H1 (cell line): Measurements from ENCODE around the gene DCHS1. TPM values are rescaled to one million over a fixed set of nuclear protein-coding genes. Genes with fewer than 3 reads are reported as not detected.
A peak's percentile ranks its signal among the peaks of the same experiment; 100 is the strongest.

Source experiments
- CTCF ChIA-PET: fragments of 300-600 bp; sonication (Branson Sonifier 250); formaldehyde crosslinking; loops from one replicate; lab custom pipeline; 2021; ENCODE audit not compliant: partially characterized antibody; lab: Charles Lee
- POLR2A ChIA-PET: fragments of 300-600 bp; sonication (Branson Sonifier 250); formaldehyde crosslinking; loops from one replicate; lab custom pipeline; 2021; ENCODE audit warnings: inconsistent platforms; ENCODE audit not compliant: partially characterized antibody; lab: Charles Lee
- DNase-seq, 2 experiments: peaks; one replicate each; pipeline versions ENCODE4 v3.0.0 to v3.0.0-alpha.2; 2010 to 2022; ENCODE audit warnings: low spot score in 2 of 2, low read depth in 1 of 2, mixed read lengths in 1 of 2
- FAIRE-seq: peaks from 2 replicates; lab custom pipeline; 2011; peaks lifted over from hg19 to GRCh38; lab: Jason Lieb, UNC
- H2AFZ ChIP-seq: 2 replicates; pipeline ENCODE4 v1.8.1; 2012; ENCODE audit warnings: low read length, inconsistent platforms
- H2AK5ac ChIP-seq: 2 replicates; pipeline ENCODE4 v1.6.1; 2013; ENCODE audit warnings: low read depth, low read length
- H2BK120ac ChIP-seq: replicated peaks from 2 replicates; pipeline ENCODE3; 2013; ENCODE audit warnings: low read depth, low read length, inconsistent platforms
- H2BK12ac ChIP-seq: 2 replicates; pipeline ENCODE4 v1.6.1; 2013; ENCODE audit warnings: low read depth, low read length
- H2BK15ac ChIP-seq: 2 replicates; pipeline ENCODE4 v1.6.1; 2013; ENCODE audit warnings: low read length
- H2BK20ac ChIP-seq: 2 replicates; pipeline ENCODE4 v1.6.1; 2013; ENCODE audit warnings: low read length
- H2BK5ac ChIP-seq: 2 replicates; pipeline ENCODE4 v1.6.1; 2013; ENCODE audit warnings: low read depth, low read length
- H3K14ac ChIP-seq: 2 replicates; pipeline ENCODE4 v1.6.1; 2013; ENCODE audit warnings: inconsistent platforms; ENCODE audit not compliant: insufficient read length
- H3K18ac ChIP-seq: 2 replicates; pipeline ENCODE4 v1.6.1; 2013; ENCODE audit warnings: low read length; ENCODE audit errors: extremely low read depth
- H3K23ac ChIP-seq: 2 replicates; pipeline ENCODE4 v1.6.1; 2013; ENCODE audit warnings: inconsistent platforms; ENCODE audit not compliant: insufficient read length
- H3K23me2 ChIP-seq: 2 replicates; pipeline ENCODE4 v1.6.1; 2013; ENCODE audit warnings: low read depth, low read length
- H3K27ac ChIP-seq: 2 replicates; pipeline ENCODE4 v1.6.1; 2011; ENCODE audit warnings: low read depth, low read length, inconsistent platforms
- H3K27me3 ChIP-seq, 4 experiments: replicated peaks in 1 of 4; 1 replicate in 1 of 4; 2 replicates in 3 of 4; pipeline versions ENCODE4 v1.6.1 to v1.8.1; 2011 to 2013; ENCODE audit warnings: low read length in 3 of 4, mild to moderate bottlenecking in 3 of 4, inconsistent platforms in 2 of 4, mixed read lengths in 2 of 4, moderate library complexity in 1 of 4; ENCODE audit not compliant: control insufficient read depth in 3 of 4, insufficient read depth in 3 of 4; ENCODE audit errors: extremely low read depth in 1 of 4
- H3K36me3 ChIP-seq, 4 experiments: 2 replicates each; pipeline versions ENCODE4 v1.6.1 to v1.8.1; 2011 to 2013; ENCODE audit warnings: mild to moderate bottlenecking in 4 of 4, low read length in 3 of 4, moderate library complexity in 2 of 4, control low read depth in 1 of 4, inconsistent platforms in 1 of 4; ENCODE audit not compliant: insufficient read depth in 4 of 4, control insufficient read depth in 2 of 4
- H3K4ac ChIP-seq: replicated peaks from 2 replicates; pipeline ENCODE3; 2013; ENCODE audit warnings: low read length, low read depth, mixed read lengths, inconsistent platforms; ENCODE audit not compliant: insufficient read length
- H3K4me1 ChIP-seq, 4 experiments: replicated peaks in 1 of 4; 1 replicate in 1 of 4; 2 replicates in 3 of 4; pipeline versions ENCODE4 v1.6.1 to v1.8.1; 2011 to 2013; ENCODE audit warnings: low read length in 3 of 4, inconsistent platforms in 2 of 4, mixed read lengths in 1 of 4; ENCODE audit not compliant: insufficient read depth in 4 of 4, control insufficient read depth in 3 of 4
- H3K4me2 ChIP-seq, 2 experiments: 2 replicates each; pipeline versions ENCODE4 v1.6.1 to v1.8.1; 2011 to 2013; ENCODE audit warnings: low read depth in 2 of 2, low read length in 2 of 2, control low read depth in 1 of 2, inconsistent platforms in 1 of 2, mild to moderate bottlenecking in 1 of 2; ENCODE audit not compliant: insufficient read depth in 1 of 2
- H3K4me3 ChIP-seq, 4 experiments: fragments of 200-600, 300-600 bp in 1 of 4; sonication (generic), shearing (Covaris generic), sonication (Bioruptor Twin) in 1 of 4; 2 replicates each; pipeline versions ENCODE4 v1.5.1 to v1.8.1; 2011 to 2016; ENCODE audit warnings: low read length in 4 of 4, low read depth in 3 of 4, control low read depth in 2 of 4, inconsistent platforms in 2 of 4, mild to moderate bottlenecking in 2 of 4, mixed read lengths in 1 of 4, moderate library complexity in 1 of 4; ENCODE audit not compliant: insufficient read depth in 2 of 4; ENCODE audit errors: extremely low read depth in 1 of 4
- H3K56ac ChIP-seq: replicated peaks from 2 replicates; pipeline ENCODE3; 2013; ENCODE audit warnings: low read depth, mild to moderate bottlenecking, mixed read lengths, low read length, inconsistent platforms; ENCODE audit not compliant: insufficient read length
- H3K79me1 ChIP-seq: 2 replicates; pipeline ENCODE4 v1.6.1; 2013; ENCODE audit warnings: low read depth, low read length, control low read depth
- H3K79me2 ChIP-seq, 2 experiments: 2 replicates each; pipeline versions ENCODE4 v1.6.1 to v1.8.1; 2012 to 2013; ENCODE audit warnings: low read length in 2 of 2, mild to moderate bottlenecking in 2 of 2, inconsistent platforms in 1 of 2; ENCODE audit not compliant: insufficient read depth in 2 of 2, control insufficient read depth in 1 of 2
- H3K9ac ChIP-seq, 4 experiments: replicated peaks in 1 of 4; 1 replicate in 1 of 4; 2 replicates in 3 of 4; pipeline versions ENCODE4 v1.6.1 to v1.8.1; 2011 to 2013; ENCODE audit warnings: low read depth in 3 of 4, low read length in 3 of 4, control low read depth in 2 of 4, mild to moderate bottlenecking in 2 of 4, moderate library complexity in 2 of 4, inconsistent platforms in 1 of 4; ENCODE audit errors: extremely low read depth in 1 of 4
- H3K9me3 ChIP-seq, 2 experiments: 2 replicates each; pipeline versions ENCODE4 v1.6.1 to v1.8.1; 2012 to 2013; ENCODE audit warnings: mild to moderate bottlenecking in 2 of 2, moderate library complexity in 2 of 2, control low read depth in 1 of 2, inconsistent platforms in 1 of 2, low read depth in 1 of 2, low read length in 1 of 2, mixed read lengths in 1 of 2; ENCODE audit not compliant: insufficient read depth in 2 of 2
- H4K20me1 ChIP-seq, 2 experiments: replicated peaks in 1 of 2; 2 replicates each; pipeline versions ENCODE3 to v1.8.1; 2011 to 2013; ENCODE audit warnings: inconsistent platforms in 2 of 2, low read length in 2 of 2, mild to moderate bottlenecking in 1 of 2; ENCODE audit not compliant: insufficient read depth in 2 of 2, control insufficient read depth in 1 of 2
- H4K5ac ChIP-seq: 2 replicates; pipeline ENCODE4 v1.6.1; 2013; ENCODE audit warnings: low read length, low read depth, mixed read lengths, inconsistent platforms; ENCODE audit not compliant: insufficient read length
- H4K8ac ChIP-seq: 2 replicates; pipeline ENCODE4 v1.8.0; 2013; ENCODE audit warnings: mild to moderate bottlenecking, moderate library complexity, low read length, inconsistent platforms; ENCODE audit not compliant: insufficient read depth; ENCODE audit errors: extremely low read depth
- H4K91ac ChIP-seq: replicated peaks from 2 replicates; pipeline ENCODE3; 2013; ENCODE audit warnings: low read length, mixed read lengths, inconsistent platforms; ENCODE audit not compliant: insufficient read length
- CBX8 ChIP-seq: fragments of 300-800, 300-1000 bp; sonication (generic); IDR thresholded peaks from 2 replicates; pipeline ENCODE4 v1.7.1; 2016; ENCODE audit warnings: low read depth, low read length, borderline replicate concordance
- CTBP2 ChIP-seq: IDR thresholded peaks from 2 replicates; pipeline ENCODE4 v1.7.0; 2011; ENCODE audit warnings: borderline replicate concordance, mild to moderate bottlenecking, moderate library complexity, mixed read lengths, low read length; ENCODE audit not compliant: insufficient read depth, insufficient read length
- CTCF ChIP-seq, 3 experiments: IDR thresholded peaks; 1 replicate in 2 of 3; 2 replicates in 1 of 3; pipeline versions ENCODE4 v1.5.1 to v1.6.1; 2011; ENCODE audit warnings: low read length in 3 of 3, mild to moderate bottlenecking in 3 of 3, inconsistent platforms in 2 of 3, low read depth in 1 of 3, moderate library complexity in 1 of 3; ENCODE audit not compliant: insufficient read depth in 1 of 3; ENCODE audit errors: control extremely low read depth in 1 of 3
- E2F6 ChIP-seq: IDR thresholded peaks from 2 replicates; pipeline ENCODE4 v1.6.1; 2012; ENCODE audit warnings: inconsistent platforms
- KDM1A ChIP-seq: fragments of 200-600, 300-600 bp; sonication (generic); IDR thresholded peaks from 2 replicates; pipeline ENCODE4 v1.7.1; 2016; ENCODE audit warnings: mild to moderate bottlenecking, low read length, borderline replicate concordance
- RBBP5 ChIP-seq: IDR thresholded peaks from 2 replicates; pipeline ENCODE4 v1.7.1; 2012; ENCODE audit warnings: low read depth, mild to moderate bottlenecking, inconsistent platforms, low read length, moderate library complexity, borderline replicate concordance
- RNF2 ChIP-seq: fragments of 200-900, 300-1000 bp; sonication (generic); IDR thresholded peaks from 2 replicates; pipeline ENCODE4 v1.7.1; 2016; ENCODE audit warnings: borderline replicate concordance, low read depth, mild to moderate bottlenecking, antibody characterized with exemption, low read length; ENCODE audit not compliant: poor library complexity, severe bottlenecking; ENCODE audit errors: missing control alignments
- SIRT6 ChIP-seq: IDR thresholded peaks from one replicate; pipeline ENCODE4 v1.7.1; 2012; ENCODE audit warnings: low read length, inconsistent platforms
- WGBS, 2 experiments: shearing (Covaris generic) in 1 of 2; methylation state at CpG; one replicate each; pipeline versions ENCODE4 v1.1.6 to v1.1.7; 2013 to 2015; ENCODE audit warnings: low lambda C conversion rate in 2 of 2, mixed read lengths in 2 of 2, inconsistent platforms in 1 of 2, low coverage in 1 of 2, missing lambda C conversion rate in 1 of 2; ENCODE audit not compliant: insufficient replicate concordance in 2 of 2, insufficient coverage in 1 of 2, insufficient read length in 1 of 2; ENCODE audit errors: extremely low coverage in 1 of 2, missing lambda C conversion rate in 1 of 2; 5-methylcytosine and 5-hydroxymethylcytosine counted together
- polyA plus RNA-seq, 7 experiments: library from polyadenylated mRNA; depleted of rRNA in 3 of 7; stranded (reverse) in 5 of 7; unstranded in 2 of 7; fragments of >200 nt in 5 of 7; fragments of 200-250 nt in 2 of 7; gene quantifications; 1 replicate in 5 of 7; 2 replicates in 1 of 7; 4 replicates in 1 of 7; pipeline versions ENCODE4 v1.2.1 to v1.2.3, GENCODE V29; 2011 to 2013; ENCODE audit warnings: missing spikeins in 2 of 7, mixed read lengths in 2 of 7
- total RNA-seq: library from RNA; stranded (reverse); fragmentation: NEBNext Ultra II Directional; extraction: Animal tissue kit (Norgen Biotek cat#: 25700); gene quantifications from 2 replicates; pipeline ENCODE4 v1.2.1, GENCODE V29; 2021

Gene DCHS1
- total and polyA plus RNA-seq, 2 of the 8 experiments (the other 6 are each of a cell fraction or from before 2014, with no cell fraction given), result 8.2 to 10.5 TPM

GRCh38 chr11:6631361-6631890, 24.2 kb downstream of the DCHS1 start:
- no peak overlapping the region for H2BK120ac ChIP-seq
- FAIRE-seq (no peak), DNase-seq (no peak)
- no peak overlapping the region for H3K4ac ChIP-seq
- CTCF ChIA-PET, result interaction anchor here (0.6 to 4.6 kb wide), 10 partner anchors 10 to 1738 kb away, joined by 3 to 23 read pairs (median 4); partner anchors contain the start of gene TAF10
- peaks cover 13 to 43% (median 34%) of the 10 kb centered on the region in 4 experiments for H3K27me3 ChIP-seq
- H3K4me1 ChIP-seq, result peaks cover 0 to 6% (median 2%) of the 10 kb centered on the region in 4 experiments; a peak in 3 of 7 replicates
- H3K9ac ChIP-seq, result no peak overlapping the region
- H2BK15ac ChIP-seq, result no peak overlapping the region
- H3K79me1 ChIP-seq, result no peaks in the 10 kb centered on the region; the same call in 1 of the 2 replicates
- no peak overlapping the region for H3K18ac ChIP-seq
- no peak overlapping the region for H3K56ac ChIP-seq
- H3K4me2 ChIP-seq, result peak overlapping the region in 1 of 2 experiments; percentile 57; a peak in 1 of 4 replicates
- no peak overlapping the region for H3K27ac ChIP-seq
- no peak overlapping the region for H3K23ac ChIP-seq
- no peak overlapping the region for H2BK12ac ChIP-seq
- no peak overlapping the region for H4K91ac ChIP-seq
- H2BK20ac ChIP-seq, result no peak overlapping the region
- no peak overlapping the region for H3K14ac ChIP-seq
- no peak overlapping the region for H3K4me3 ChIP-seq
- H2AFZ ChIP-seq, result no peak overlapping the region
- H4K5ac ChIP-seq, result no peak overlapping the region
- H3K23me2 ChIP-seq, result peaks cover 12% of the 10 kb centered on the region
- H2AK5ac ChIP-seq, result no peak overlapping the region
- WGBS, 2 experiments, result 86% methylated on average over 11 of the region's 11 CpGs; no CpG with 5 or more reads in 1 of the 2 experiments
- no peak overlapping the region for H2BK5ac ChIP-seq
- POLR2A ChIA-PET, result interaction anchor here (0.7 to 2.3 kb wide), 13 partner anchors 8 to 158 kb away, joined by 3 to 17 read pairs (median 3); partner anchors contain the start of genes TAF10, TPP1 and TRIM3
- H3K9me3 ChIP-seq, result no peaks in the 10 kb centered on the region
- no peak overlapping the region for H4K8ac ChIP-seq
- H4K20me1 ChIP-seq, result peaks cover 5 to 10% of the 10 kb centered on the region in 2 experiments
- no peaks in the 10 kb centered on the region for H3K79me2 ChIP-seq
- H3K36me3 ChIP-seq, result peaks cover 0 to 3% (median 0%) of the 10 kb centered on the region in 4 experiments; a peak in 2 of 8 replicates
- TF ChIP-seq CTCF (IDR thresholded peaks at IDR 0.05; ENCODE audit: control extremely low read depth in 1 of 3, insufficient read depth in 1 of 3, low read depth in 1 of 3, low read length in 3 of 3) (no peak), RBBP5 (no peak), SIRT6 (no peak), KDM1A (no peak), CBX8 (no peak), E2F6 (no peak), RNF2 (no peak), CTBP2 (no peak)
